Liver (tissue), 9 donors: ENCODE measurements around the gene IFRD2. TPM values are rescaled to one million over a fixed set of nuclear protein-coding genes. Genes with fewer than 3 reads are reported as not detected.

Experiments used
- DNase-seq: peaks from one replicate; pipeline ENCODE4 v3.0.0-alpha.2; 2017; ENCODE audit warnings: low spot score
- H3K27ac ChIP-seq, 2 donors: one replicate each; pipeline ENCODE4 v1.7.0; 2013; ENCODE audit warnings: inconsistent platforms in 2 of 2, low read length in 2 of 2, control low read depth in 1 of 2, low read depth in 1 of 2, mild to moderate bottlenecking in 1 of 2
- H3K27me3 ChIP-seq, 4 donors: one replicate each; pipeline versions ENCODE4 v1.6.1 to v1.7.0; 2013; ENCODE audit warnings: low read length in 3 of 4, inconsistent platforms in 1 of 4, mild to moderate bottlenecking in 1 of 4, moderate library complexity in 1 of 4; ENCODE audit not compliant: control insufficient read depth in 4 of 4, insufficient read depth in 4 of 4
- H3K36me3 ChIP-seq, 4 donors: one replicate each; pipeline versions ENCODE4 v1.6.1 to v1.7.0; 2013; ENCODE audit warnings: low read length in 3 of 4, mild to moderate bottlenecking in 3 of 4, low read depth in 1 of 4, moderate library complexity in 1 of 4; ENCODE audit not compliant: control insufficient read depth in 4 of 4, insufficient read depth in 3 of 4
- H3K4me1 ChIP-seq, 4 donors: one replicate each; pipeline versions ENCODE4 v1.6.1 to v1.7.0; 2013; ENCODE audit warnings: low read length in 3 of 4, mild to moderate bottlenecking in 3 of 4, moderate library complexity in 1 of 4; ENCODE audit not compliant: control insufficient read depth in 4 of 4, insufficient read depth in 4 of 4
- H3K4me3 ChIP-seq, 3 donors: one replicate each; pipeline versions ENCODE4 v1.6.1 to v1.7.0; 2013; ENCODE audit warnings: low read length in 3 of 3, control low read depth in 1 of 3, low read depth in 1 of 3, mild to moderate bottlenecking in 1 of 3
- H3K9ac ChIP-seq, 2 donors: one replicate each; pipeline ENCODE4 v1.7.0; 2013; ENCODE audit warnings: low read length in 2 of 2, mild to moderate bottlenecking in 2 of 2, moderate library complexity in 2 of 2, control low read depth in 1 of 2, low read depth in 1 of 2
- H3K9me3 ChIP-seq, 4 donors: one replicate each; pipeline versions ENCODE4 v1.6.1 to v1.7.0; 2013; ENCODE audit warnings: low read length in 3 of 4; ENCODE audit not compliant: control insufficient read depth in 4 of 4
- ATF3 ChIP-seq: IDR thresholded peaks from 2 replicates; pipeline ENCODE4 v1.6.1; 2016; ENCODE audit warnings: antibody characterized with exemption
- EGR1 ChIP-seq, 2 donors: IDR thresholded peaks; 2 replicates each; pipeline ENCODE4 v1.6.1; 2016 to 2018; ENCODE audit warnings: antibody characterized with exemption in 2 of 2, low read depth in 2 of 2
- FOXA1 ChIP-seq: IDR thresholded peaks from 2 replicates; pipeline ENCODE4 v1.6.1; 2016; ENCODE audit warnings: antibody characterized with exemption
- FOXA2 ChIP-seq: IDR thresholded peaks from 2 replicates; pipeline ENCODE4 v1.6.1; 2016; ENCODE audit warnings: antibody characterized with exemption
- GABPA ChIP-seq, 2 donors: IDR thresholded peaks in 1 of 2; conservative IDR thresholded peaks in 1 of 2; 2 replicates each; pipeline ENCODE4 v1.6.1; 2016; ENCODE audit warnings: antibody characterized with exemption in 2 of 2, mild to moderate bottlenecking in 1 of 2, moderate library complexity in 1 of 2
- HNF4A ChIP-seq, 2 donors: conservative IDR thresholded peaks; 2 replicates each; pipeline ENCODE4 v1.6.1; 2016; ENCODE audit warnings: antibody characterized with exemption in 2 of 2, mild to moderate bottlenecking in 2 of 2
- HNF4G ChIP-seq: IDR thresholded peaks from 2 replicates; pipeline ENCODE4 v1.6.1; 2016; ENCODE audit warnings: antibody characterized with exemption
- JUND ChIP-seq, 2 donors: IDR thresholded peaks; 2 replicates each; pipeline ENCODE4 v1.6.1; 2016; ENCODE audit warnings: antibody characterized with exemption in 2 of 2
- MAX ChIP-seq: IDR thresholded peaks from 2 replicates; pipeline ENCODE4 v1.6.1; 2016; ENCODE audit warnings: antibody characterized with exemption
- RAD21 ChIP-seq, 2 donors: IDR thresholded peaks; 2 replicates each; pipeline ENCODE4 v1.6.1; 2016; ENCODE audit warnings: antibody characterized with exemption in 2 of 2, mild to moderate bottlenecking in 2 of 2
- REST ChIP-seq: IDR thresholded peaks from 2 replicates; pipeline ENCODE4 v1.6.1; 2016; ENCODE audit warnings: antibody characterized with exemption, mild to moderate bottlenecking
- TAF1 ChIP-seq: conservative IDR thresholded peaks from 2 replicates; pipeline ENCODE4 v1.6.1; 2016; ENCODE audit warnings: antibody characterized with exemption, mild to moderate bottlenecking
- YY1 ChIP-seq: IDR thresholded peaks from 2 replicates; pipeline ENCODE4 v1.6.1; 2016; ENCODE audit warnings: antibody characterized with exemption, mild to moderate bottlenecking
- ZBTB33 ChIP-seq: IDR thresholded peaks from 2 replicates; pipeline ENCODE4 v1.6.1; 2016; ENCODE audit warnings: antibody characterized with exemption
- WGBS: extraction: QIAGEN DNeasy Blood & Tissue Kit; methylation state at CpG from one replicate; pipeline ENCODE4 v1.1.7; 2013; 5-methylcytosine and 5-hydroxymethylcytosine counted together
- polyA plus RNA-seq, 2 donors: library from polyadenylated mRNA; stranded (reverse) in 1 of 2; unstranded in 1 of 2; fragments of 200-250 nt in 1 of 2; fragments of >200 nt in 1 of 2; fragmentation: Nextera tagmentation in 1 of 2; extraction: Ambion mirVana in 1 of 2; gene quantifications; one replicate each; pipeline versions ENCODE4 v1.2.1 to v1.2.3, GENCODE V29; 2013 to 2015
- total RNA-seq, 2 donors: library from RNA; depleted of rRNA; stranded (reverse); fragments of >200 nt; gene quantifications; one replicate each; pipeline ENCODE4 v1.2.3, GENCODE V29; 2014
- donor health status: healthy.
- donor health status: healthy.
- donor health status: healthy.
- donor health status: healthy.
- donor health status: healthy.

IFRD2 gene
- total and polyA plus RNA-seq, 4 donors, result 55.7 to 91.2 (median 63.2) TPM

- peaks cover 10 to 44% (median 35%) of the 10 kb centered on the region in 4 donors for H3K4me1 ChIP-seq
- peaks cover 0 to 3% (median 0%) of the 10 kb centered on the region in 4 donors for H3K36me3 ChIP-seq
- TF ChIP-seq ZBTB33, result no peak
- TF ChIP-seq RAD21 (IDR thresholded peaks at IDR 0.05), result no peak
- no peak for TF ChIP-seq TAF1
- TF ChIP-seq HNF4G, result no peak
- no peak for TF ChIP-seq ATF3
- no peak for TF ChIP-seq EGR1 (IDR thresholded peaks at IDR 0.05; ENCODE audit: low read depth in 2 of 2)
- no peak for TF ChIP-seq GABPA (IDR thresholded peaks at IDR 0.05 in 1 of 2, conservative IDR thresholded peaks at IDR 0.05 in 1 of 2)
- no peak for TF ChIP-seq YY1
- H3K4me3 ChIP-seq, result no peak overlapping the region
- H3K9ac ChIP-seq, result no peak overlapping the region
- no peaks in the 10 kb centered on the region for H3K9me3 ChIP-seq
- WGBS, result 93% methylated on average over 8 of the region's 8 CpGs
- no peak overlapping the region for H3K27ac ChIP-seq
- no peak for DNase-seq
- H3K27me3 ChIP-seq, result no peaks in the 10 kb centered on the region
Measured at GRCh38 chr3:50295553-50296431, 3.6 kb upstream of the IFRD2 start.

- H3K27me3 ChIP-seq, result no peaks in the 10 kb centered on the region
- peaks cover 10 to 40% (median 28%) of the 10 kb centered on the region in 4 donors for H3K4me1 ChIP-seq
- no peak for DNase-seq
- H3K27ac ChIP-seq, result no peak overlapping the region
- no peak overlapping the region for H3K4me3 ChIP-seq
- no peak overlapping the region for H3K9ac ChIP-seq
- peaks cover 2 to 7% (median 2%) of the 10 kb centered on the region in 4 donors for H3K36me3 ChIP-seq
- WGBS, result 91% methylated on average over 22 of the region's 22 CpGs
- H3K9me3 ChIP-seq, result no peaks in the 10 kb centered on the region
- TF ChIP-seq HNF4A (conservative IDR thresholded peaks at IDR 0.05) (peak; percentile 16 to 22), ZBTB33 (no peak)
Measured at GRCh38 chr3:50294492-50295403, 2.5 kb upstream of the IFRD2 start.

GRCh38 chr3:50294089-50294488 lies 1.9 kb upstream of the IFRD2 start:
- no peaks in the 10 kb centered on the region for H3K27me3 ChIP-seq
- no peak overlapping the region for H3K27ac ChIP-seq
- WGBS, result 92% methylated on average over 4 of the region's 4 CpGs
- H3K4me3 ChIP-seq, result no peak overlapping the region
- no peaks in the 10 kb centered on the region for H3K9me3 ChIP-seq
- peaks cover 2 to 13% (median 6%) of the 10 kb centered on the region in 4 donors for H3K36me3 ChIP-seq
- H3K4me1 ChIP-seq, result peaks cover 10 to 39% (median 27%) of the 10 kb centered on the region in 4 donors
- no peak for DNase-seq
- no peak overlapping the region for H3K9ac ChIP-seq
- no peak for TF ChIP-seq HNF4A (conservative IDR thresholded peaks at IDR 0.05)
- TF ChIP-seq JUND (IDR thresholded peaks at IDR 0.05), result no peak
- TF ChIP-seq FOXA1, result no peak
- TF ChIP-seq ZBTB33, result no peak
- no peak for TF ChIP-seq REST
- TF ChIP-seq FOXA2, result no peak
- TF ChIP-seq MAX, result no peak
